DMS79 treated with DMSO at 0.1 percent for 48 hours (cell line): ENCODE measurements around the gene ARID3A.

Experiments used
- DNase-seq: peaks from one replicate; lab custom pipeline; 2025; lab: John Stamatoyannopoulos, UW

Gene ARID3A

GRCh38 chr19:912181-913079 is 13.4 kb upstream of the ARID3A start:
- DNase-seq = no peak

DNA sequence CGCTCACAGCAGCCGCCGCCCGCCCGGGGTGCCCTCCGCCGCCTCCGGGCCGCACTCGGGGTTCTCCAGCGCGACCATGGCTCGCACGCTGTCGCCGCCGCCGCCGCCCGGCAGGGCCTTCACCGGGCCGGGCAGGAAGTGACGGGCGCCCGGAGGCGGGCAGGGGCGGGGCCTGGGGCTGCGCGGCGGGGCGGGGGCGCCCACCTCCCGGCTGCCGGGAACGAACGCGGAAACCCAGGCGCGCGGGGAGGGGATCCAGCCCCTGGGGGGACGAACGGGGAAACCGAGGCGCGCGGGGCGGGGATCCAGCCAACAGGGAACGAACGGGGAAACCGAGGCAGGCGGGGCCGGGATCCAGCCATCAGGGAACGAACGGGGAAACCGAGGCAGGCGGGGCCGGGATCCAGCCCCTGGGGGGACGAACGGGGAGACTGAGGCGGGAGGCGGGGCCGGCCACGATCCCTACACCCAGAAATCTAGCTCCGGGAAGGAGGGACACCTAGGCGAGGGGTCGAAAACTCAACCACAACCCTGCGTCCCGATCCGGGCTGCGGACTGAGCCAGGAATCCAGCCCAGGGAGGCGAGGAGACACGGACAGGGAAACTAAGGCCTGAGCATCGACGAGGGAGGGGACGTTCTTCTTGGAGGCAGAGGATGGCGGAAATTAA is 12.6 kb upstream of the ARID3A start, which contains the start of gene R3HDM4:
TSS of gene R3HDM4 (minus strand) at position 140 of the 669 bp plus-strand sequence. CDS start at position 78, 62 bp downstream.
- peak; percentile 17 for DNase-seq

- peak; percentile 19 for DNase-seq
Measured at GRCh38 chr19:916645-917322, 9.1 kb upstream of the ARID3A start.

DNA sequence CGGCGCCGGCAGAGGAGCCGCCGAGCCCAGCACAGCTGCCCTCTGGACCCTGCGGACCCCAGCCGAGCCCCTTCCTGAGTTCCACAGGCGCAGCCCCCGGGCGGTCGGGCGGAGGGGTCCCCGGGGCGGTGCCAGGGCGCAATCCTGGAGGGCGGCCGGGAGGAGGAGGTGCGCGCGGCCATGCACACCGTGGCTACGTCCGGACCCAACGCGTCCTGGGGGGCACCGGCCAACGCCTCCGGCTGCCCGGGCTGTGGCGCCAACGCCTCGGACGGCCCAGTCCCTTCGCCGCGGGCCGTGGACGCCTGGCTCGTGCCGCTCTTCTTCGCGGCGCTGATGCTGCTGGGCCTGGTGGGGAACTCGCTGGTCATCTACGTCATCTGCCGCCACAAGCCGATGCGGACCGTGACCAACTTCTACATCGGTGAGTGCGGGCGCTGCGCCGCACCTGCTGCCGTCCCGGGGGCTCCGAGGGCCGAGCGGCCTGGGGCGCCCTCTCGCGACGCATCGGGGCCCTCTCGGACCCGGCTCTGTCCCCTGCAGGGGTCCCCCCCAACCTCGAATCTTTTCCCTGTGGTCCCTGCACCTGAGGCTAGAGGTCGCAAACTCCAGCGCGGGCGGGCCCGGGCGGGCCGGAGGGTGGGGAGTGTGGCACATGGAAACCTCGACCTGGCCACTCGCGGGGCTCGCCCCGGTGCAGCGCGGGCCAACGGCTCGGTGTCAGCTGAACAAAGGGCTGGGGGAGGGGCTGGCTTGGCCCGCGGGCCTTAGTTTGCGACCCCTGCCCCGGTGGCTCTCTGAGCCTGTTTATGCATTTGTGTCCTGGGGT is 8.3 kb upstream of the ARID3A start, which contains the start of gene KISS1R:
TSS of gene KISS1R (plus strand) at position 11 of the 829 bp plus-strand sequence. CDS start at position 181, 170 bp downstream.
- peak; percentile 67 for DNase-seq

DNA sequence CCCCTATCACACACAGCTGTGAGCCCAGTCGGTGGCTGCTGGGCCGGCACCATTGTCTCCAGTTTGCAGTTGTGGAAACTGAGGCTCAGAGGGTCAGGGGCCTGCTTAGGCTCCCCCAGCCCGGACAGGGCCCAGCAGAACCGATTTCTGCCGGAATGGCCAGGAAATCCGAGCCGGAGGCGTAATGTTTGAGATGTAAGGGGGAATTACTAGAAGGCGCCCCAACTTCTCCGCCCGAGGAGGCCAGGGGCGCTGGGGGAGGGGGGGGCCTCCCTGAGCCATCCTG is 7.7 kb upstream of the ARID3A start:
- DNase-seq = no peak

DNA sequence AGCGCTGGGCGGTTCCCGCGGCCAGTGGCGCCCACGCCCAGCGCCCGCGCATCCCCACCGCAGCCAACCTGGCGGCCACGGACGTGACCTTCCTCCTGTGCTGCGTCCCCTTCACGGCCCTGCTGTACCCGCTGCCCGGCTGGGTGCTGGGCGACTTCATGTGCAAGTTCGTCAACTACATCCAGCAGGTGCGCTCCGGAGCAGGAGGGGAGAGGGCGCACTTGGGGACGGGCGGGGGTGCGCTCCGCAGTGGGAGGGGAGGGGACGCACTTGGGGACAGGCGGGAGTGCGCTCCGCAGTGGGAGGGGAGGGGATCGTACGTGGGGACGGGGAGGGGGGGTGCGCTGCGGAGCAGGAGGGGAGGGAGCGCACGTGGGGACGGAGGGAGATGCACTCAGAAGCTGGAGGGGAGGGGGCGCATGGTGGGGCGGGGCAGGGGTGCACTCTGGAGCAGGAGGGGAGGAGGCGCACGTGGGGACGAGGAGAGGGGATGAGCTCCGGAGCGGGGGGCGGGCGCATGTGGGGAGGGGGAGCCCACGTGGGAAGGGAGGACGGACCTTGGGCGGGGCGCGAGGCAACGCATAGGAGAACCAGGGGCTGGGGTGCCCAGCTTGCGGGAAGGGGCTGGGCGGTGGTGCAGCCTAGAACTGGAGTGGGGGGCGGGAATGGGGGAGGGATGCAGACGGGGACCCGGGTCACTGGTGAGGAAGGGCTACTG is 7.2 kb upstream of the ARID3A start:
- peak; percentile 53 for DNase-seq

GRCh38 chr19:919199-920050 is 6.4 kb upstream of the ARID3A start:
- DNase-seq = peak; percentile 30

- peak; percentile 33 for DNase-seq
Measured at GRCh38 chr19:920051-920864, 5.6 kb upstream of the ARID3A start.

DNA sequence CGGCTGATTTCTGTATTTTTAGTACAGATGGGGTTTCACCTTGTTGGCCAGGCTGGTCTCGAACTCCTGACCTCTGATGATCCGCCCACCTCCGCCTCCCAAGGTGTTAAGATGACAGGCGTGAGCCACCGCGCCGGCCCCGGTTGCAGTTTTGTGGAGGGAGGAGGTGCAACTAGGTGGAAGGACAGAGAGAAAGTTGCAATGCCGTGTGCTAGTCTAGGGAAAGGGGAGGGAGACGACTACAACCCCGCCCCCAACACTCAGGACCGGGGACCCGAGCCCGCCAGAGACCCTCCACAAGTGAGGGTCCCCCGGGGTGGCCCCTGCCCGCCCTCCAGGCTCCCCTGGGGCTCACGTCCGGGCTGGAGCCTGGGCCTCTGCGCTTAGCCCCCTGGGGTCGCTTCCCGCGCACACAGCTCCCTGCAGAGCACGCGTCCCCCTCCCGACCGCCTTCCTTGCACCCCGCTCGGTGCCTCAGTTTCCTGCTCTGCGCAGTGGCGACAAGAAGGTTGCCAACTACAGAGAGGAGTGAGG is 1.2 kb upstream of the ARID3A start:
- no peak for DNase-seq

- DNase-seq = no peak
Measured at GRCh38 chr19:925087-925525, 729 bp upstream of the ARID3A start.

DNA sequence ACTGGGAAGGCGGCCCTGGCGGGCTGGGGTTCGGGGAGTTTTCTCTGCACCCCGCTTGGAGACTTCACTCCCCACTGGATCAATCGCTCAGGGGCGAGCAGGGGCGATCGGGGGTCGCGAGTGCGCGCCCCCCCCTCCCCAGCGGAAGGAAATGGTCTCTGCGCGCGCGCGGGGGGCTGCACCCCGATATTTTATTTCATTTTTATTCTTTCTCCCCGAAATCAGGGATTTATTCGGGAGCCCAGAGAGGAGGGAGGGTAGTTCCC is 421 bp downstream of the ARID3A start:
- no peak for DNase-seq

GRCh38 chr19:926589-927350 is 935 bp downstream of the ARID3A start:
- DNase-seq = no peak

DNA sequence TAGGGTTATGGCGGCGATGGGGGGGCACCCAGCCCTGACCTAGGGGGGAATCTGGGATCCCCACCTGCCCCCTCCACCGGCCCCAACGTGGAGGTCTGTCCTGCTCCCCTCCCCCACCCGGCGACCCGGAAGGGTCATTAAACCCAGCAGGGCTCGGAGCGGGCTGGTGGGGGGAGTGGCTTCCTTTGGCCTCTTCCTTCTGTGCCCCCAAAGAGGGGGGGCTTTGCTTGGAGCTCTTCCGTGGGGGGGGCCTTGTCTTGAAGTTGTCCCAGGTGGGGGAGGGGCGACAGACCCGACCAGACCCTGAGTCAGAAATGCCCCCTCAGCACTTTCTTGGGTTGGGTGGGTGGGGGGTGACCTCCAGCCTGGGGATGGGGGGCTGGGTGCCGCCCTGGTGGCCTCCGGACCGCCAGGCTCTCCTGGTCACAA is 1.5 kb downstream of the ARID3A start:
- DNase-seq = no peak

DNA sequence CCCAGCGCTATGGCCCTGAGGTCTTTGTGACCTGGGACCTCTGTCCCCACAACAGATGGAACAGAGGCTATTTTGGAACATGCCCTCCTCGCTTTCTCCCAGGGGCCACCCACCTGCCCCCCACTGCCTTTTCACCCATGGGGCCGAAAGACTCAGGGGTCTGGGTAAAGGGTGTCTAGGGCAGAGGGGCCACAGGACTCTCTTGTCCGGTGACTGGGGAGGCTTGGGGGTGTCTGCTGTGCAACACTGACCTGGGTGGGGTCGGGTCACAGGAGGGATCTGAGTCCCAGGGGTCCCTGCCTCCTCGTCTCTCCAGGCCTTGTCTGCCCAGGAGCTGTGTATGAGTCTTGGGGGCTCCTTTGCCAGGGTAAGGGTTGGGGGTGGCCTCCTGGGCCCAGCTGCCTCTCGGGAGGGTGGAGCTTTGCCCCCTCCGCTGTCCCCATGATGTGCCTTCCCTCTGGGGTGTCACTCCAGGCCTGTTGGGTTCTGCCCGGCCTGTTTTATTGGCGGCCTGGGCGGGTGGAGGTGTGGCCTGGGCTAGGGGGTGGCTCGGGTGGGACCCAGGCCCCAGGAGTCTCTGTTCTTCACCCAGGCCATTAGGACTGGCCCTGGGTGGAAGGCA is 2.1 kb downstream of the ARID3A start:
- DNase-seq = no peak

DNA sequence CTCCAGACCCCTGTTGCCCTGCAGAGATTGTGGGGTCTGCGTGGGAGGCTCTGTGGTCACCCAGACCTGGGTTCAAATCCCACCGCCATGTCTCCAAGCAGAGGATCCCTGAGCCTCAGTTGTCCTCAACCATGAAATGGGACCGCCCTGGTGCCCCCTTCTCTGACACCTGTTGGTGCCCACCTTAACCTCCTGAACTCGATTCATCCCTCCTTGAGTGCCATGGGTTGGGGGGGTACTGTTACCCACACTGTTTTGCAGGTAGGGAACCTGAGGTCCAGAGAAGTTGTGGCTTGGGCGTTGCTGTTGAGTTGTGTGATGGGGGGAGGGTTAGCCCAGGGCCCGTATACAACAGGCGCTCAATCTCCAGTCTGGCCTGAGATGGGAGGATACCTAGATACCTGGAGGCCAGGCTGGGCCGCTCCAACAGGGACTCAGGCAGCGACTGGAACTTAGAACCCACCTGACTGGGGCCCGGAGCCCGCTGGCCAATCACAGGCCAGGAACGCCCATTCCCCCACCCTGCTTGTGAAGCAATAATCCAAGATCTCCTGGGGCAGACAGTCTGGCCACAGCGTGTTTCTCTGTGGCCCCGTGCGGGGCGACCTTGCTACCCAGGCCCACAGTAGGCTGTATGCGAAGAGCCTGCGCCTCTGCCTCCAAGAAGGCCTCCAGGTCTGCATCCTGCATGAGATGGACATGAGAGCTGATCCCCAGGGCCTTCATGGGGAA is 2.8 kb downstream of the ARID3A start:
- no peak for DNase-seq

DNA sequence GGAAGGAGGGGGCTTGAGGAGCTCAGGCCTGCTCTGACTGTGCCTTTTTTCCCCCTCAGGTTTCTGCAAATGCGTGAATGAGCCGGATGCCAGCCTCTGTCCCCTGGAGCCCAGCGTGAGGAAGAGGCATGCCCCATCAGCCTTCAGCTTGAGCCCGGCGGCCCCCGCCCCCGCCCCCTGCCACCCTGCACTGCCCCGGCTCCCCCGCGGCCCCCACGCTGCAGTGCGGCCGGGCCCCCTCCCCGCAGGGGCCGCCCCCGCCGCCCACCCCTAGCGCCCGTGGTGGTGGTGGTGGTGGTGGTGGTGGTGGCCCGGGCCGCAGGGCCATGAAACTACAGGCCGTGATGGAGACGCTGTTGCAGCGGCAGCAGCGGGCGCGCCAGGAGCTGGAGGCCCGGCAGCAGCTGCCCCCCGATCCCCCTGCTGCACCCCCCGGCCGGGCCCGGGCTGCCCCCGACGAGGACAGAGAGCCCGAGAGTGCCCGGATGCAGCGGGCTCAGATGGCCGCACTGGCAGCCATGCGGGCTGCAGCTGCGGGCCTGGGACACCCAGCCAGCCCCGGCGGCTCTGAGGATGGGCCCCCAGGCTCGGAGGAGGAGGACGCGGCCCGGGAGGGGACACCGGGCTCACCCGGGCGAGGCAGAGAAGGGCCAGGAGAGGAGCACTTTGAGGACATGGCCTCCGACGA is 3.5 kb downstream of the ARID3A start:
- no peak for DNase-seq

DNA sequence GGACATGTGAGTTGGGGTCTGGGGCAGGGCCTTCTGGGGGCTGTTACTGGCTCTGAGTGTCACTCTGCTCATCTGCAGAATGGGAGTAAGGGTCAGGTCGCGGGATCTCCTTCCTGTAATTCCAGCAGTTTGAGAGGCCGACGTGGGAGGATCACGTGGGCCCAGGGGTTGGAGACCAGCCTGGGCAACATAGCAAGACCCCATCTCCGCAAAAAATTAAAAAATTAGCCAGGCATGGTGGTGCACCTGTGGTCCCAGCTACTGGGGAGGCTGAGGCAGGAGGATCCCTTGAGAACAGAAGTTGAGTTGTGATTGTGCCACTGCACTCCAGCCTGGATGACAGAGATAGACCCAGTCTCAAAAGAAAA is 4.0 kb downstream of the ARID3A start:
- no peak for DNase-seq
